Breast epithelium (tissue), 3 donors: Measurements from ENCODE around the gene LRRC15.

Experiments
- POLR2A ChIP-seq: fragments of 450-650 bp; IDR thresholded peaks from one replicate; pipeline ENCODE4 v1.6.1; 2016; ENCODE audit warnings: antibody characterized with exemption, mild to moderate bottlenecking, moderate library complexity
- POLR2AphosphoS5 ChIP-seq, 3 donors: sonication (generic); formaldehyde crosslinking; IDR thresholded peaks; one replicate each; pipeline ENCODE4 v1.6.1; 2017; ENCODE audit warnings: antibody characterized with exemption in 3 of 3
- TF ChIP-seq, protein P1 (sequence below), 3 donors: fragments of 450-650 bp; IDR thresholded peaks; one replicate each; pipeline ENCODE4 v1.5.1; 2016 to 2017; ENCODE audit warnings: antibody characterized with exemption in 3 of 3, mild to moderate bottlenecking in 3 of 3, moderate library complexity in 3 of 3

DNA sequence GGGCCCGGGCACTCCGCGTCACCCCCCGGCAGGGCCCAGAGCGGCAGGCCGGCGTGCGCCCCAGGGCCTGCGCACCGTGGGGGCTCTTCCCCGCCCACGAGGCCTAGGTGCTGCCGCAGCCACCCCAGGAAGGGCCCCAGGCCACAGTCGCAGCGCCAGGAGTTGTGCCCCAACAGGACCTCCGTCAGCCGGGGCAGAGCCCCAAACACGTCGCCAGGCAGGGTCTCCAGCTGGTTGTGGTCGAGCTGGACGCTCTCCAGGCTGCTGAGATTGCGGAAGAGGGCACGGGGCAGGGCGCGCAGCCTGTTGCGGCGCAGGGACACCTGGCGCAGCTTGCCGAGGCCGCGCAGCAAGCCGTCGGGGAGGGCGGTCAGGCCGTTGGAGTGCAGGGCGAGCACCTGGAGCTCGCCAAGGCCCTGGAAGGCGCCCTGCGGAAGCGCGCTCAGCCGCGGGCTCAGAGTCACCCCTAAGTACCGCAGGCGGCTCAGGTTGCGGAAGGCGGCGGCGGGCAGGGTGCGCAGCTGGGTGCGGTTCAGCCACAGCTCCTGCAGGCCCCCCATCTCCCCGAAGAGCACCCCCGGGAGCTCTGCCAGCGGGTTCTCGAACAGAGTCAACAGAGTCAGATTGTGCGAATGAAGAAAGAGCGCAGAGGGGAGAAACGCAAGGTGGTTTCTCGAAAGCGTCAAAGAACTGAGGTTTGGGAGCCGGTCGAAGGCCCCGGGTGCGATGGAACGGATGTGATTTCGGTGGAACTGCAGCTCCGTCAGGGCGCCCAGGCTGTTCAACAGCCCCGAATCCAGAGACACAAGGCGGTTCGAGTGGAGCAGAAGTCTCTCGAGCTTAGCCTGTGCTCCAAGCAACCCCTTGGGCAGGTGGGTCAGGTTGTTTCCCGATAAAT lies 27.6 kb upstream of the LRRC15 start:
- TF ChIP-seq, protein P1, sequence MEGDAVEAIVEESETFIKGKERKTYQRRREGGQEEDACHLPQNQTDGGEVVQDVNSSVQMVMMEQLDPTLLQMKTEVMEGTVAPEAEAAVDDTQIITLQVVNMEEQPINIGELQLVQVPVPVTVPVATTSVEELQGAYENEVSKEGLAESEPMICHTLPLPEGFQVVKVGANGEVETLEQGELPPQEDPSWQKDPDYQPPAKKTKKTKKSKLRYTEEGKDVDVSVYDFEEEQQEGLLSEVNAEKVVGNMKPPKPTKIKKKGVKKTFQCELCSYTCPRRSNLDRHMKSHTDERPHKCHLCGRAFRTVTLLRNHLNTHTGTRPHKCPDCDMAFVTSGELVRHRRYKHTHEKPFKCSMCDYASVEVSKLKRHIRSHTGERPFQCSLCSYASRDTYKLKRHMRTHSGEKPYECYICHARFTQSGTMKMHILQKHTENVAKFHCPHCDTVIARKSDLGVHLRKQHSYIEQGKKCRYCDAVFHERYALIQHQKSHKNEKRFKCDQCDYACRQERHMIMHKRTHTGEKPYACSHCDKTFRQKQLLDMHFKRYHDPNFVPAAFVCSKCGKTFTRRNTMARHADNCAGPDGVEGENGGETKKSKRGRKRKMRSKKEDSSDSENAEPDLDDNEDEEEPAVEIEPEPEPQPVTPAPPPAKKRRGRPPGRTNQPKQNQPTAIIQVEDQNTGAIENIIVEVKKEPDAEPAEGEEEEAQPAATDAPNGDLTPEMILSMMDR (IDR thresholded peaks at IDR 0.05) = no peak
- TF ChIP-seq POLR2A (no peak), POLR2AphosphoS5 (IDR thresholded peaks at IDR 0.05) (no peak)
